SKM-1 treated with dmso at 0.1 percent for 144 hours (cell line): ENCODE results near the gene MEIOB.
"Not testable (repeated sequence)": the region's sequence is repeated elsewhere in the genome, so short reads cannot be mapped to it uniquely, and the experiment has no call there.

Experiments
- DNase-seq: peaks from one replicate; lab custom pipeline; 2025; ENCODE audit not compliant: unreplicated experiment; lab: John Stamatoyannopoulos, UW

Gene MEIOB

DNA sequence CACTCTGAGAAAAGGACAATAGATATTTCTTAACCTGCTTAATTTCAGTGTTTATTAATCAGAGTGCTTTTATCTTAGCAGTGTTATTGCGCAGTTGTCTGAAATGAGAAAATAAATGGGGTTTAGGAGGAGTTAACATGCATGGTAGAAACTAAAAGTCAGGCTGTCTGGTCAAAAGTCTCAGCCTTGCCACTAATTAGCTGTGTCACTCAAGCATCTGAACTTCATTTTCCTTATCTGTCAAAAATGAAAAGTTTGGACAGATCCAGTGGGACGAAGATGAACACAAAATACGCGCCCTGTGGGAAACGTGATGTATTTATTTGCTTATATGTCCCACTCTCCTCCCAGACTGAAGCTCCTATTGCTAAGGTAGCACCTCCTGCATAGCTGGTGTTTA lies 6.3 kb upstream of the MEIOB start:
- no peak for DNase-seq

DNA sequence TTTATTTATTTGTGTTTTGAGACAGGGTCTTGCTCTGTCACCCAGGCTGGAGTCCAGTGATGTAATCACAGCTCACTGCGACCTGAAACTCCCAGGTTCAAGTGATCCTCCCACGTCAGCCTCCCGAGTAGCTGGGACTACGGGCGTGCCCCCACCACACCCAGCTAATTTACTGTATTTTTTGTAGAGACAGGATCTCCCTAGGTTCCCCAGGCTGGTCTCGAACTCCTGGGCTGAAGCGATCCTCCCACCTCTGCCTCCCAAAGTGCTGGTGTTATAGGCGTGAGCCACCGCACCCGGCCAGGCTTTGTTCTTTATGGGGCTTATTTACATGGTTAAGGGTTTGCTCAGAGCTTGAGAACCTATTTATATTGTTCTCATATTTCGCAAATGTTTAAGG lies 5.8 kb upstream of the MEIOB start:
- DNase-seq, result no peak

DNA sequence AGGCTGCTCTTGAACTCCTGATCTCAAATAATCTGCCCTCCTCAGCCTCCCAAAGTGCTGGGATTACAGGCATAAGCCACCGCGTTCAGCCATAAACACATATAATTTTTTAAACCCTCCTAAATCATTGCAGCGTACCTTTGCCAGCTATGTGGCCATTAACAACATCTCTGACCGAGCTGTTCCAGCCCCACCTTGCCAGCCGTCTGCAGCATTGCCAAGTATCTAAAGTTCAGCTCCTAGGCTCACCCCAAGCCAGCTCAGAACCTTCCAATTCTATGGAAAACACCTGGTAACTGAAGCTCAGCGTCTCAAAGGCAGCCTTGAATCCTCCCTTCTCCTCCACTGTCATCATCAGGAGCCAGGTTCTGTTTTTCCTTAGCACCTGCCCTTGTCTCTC lies 5.1 kb upstream of the MEIOB start:
- DNase-seq, result no peak

DNA sequence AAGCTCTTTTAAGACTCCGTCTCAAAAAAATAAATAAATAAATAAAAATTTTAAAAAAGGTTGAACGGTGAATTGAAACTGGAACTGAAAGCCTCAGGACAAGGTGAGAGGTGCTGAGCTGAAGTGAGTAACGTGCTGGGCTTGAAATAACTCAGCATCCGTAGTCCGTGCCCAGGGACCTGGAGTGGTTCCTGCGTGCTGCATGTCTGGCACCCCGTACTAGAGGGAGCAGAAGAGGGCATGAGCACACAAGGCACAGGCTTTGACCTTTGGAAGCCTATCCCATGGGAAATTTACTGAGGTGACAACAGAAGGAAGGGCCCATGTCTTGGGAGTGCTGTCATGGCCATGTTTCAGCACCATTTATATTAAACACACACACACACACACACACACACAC lies 4.5 kb upstream of the MEIOB start:
- DNase-seq, result no peak

DNA sequence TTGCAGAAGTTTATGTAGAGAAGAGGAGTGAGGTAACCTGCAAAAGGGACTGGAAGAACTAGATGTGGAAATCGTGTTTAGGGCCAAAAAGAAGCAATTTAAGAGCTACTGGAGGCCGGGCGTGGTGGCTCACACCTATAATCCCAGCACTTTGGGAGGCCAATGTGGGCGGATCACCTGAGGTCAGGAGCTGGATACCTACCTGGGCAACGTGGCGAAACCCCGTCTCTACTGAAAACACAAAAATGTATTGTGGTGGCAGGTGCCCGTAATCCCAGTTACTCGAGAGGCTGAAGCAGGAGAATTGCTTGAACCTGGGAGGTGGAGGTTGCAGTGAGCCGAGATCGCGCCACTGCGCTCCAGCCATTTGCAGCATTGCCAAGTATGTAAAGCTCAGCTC lies 4.1 kb upstream of the MEIOB start:
- DNase-seq, result not testable (repeated sequence)

DNA sequence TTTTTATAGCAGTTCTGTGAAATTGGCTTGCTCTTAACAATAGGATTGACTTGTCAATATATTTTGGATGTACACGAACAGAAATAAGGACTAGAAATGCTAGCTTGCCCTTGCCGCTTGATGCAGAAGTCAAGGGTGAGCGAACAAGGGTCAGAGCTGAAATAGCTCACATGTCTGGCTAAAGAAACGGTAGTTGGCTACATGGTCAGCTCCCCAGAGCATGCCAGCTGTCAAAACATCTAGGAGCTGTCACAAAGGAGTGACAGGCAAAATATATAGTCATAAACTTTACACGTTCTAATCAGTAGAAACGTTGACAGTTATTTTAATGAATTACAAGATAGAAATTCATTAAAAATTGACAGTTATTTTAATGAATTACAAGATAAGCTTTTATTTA lies 2.9 kb upstream of the MEIOB start:
- DNase-seq, result no peak

DNA sequence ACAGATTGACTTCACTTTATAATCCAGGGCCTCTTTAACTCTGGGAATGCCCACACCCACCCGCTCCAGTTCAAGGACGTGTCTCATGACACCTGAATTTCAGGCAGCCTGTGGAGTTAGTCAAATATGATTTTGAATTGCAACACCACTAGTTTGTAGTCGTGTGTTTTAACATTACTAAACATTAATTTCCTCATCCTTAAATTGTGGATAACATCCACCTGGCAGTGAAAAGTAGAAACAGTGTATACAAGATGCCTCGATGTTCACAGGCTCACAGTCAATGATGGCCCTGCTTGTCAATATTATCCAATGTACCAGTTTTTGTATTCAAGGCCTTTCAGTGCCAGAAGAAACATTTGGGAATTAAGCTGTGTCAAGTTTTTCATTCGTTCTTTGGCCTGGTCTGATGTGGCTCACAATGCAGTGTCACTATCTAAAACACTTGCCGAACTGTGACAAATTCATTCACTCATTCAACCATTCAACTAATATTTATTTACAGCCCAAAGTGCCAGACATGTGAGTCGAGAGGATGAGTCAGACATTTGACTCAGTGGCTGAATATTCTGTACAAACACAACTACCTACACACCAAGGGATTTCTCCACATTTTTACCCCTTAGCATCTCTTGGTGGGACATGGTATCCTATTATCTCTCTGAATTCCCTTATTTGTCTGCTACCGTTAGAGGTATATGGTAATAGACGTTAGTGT lies 1.4 kb downstream of the MEIOB start:
- DNase-seq, result no peak

DNA sequence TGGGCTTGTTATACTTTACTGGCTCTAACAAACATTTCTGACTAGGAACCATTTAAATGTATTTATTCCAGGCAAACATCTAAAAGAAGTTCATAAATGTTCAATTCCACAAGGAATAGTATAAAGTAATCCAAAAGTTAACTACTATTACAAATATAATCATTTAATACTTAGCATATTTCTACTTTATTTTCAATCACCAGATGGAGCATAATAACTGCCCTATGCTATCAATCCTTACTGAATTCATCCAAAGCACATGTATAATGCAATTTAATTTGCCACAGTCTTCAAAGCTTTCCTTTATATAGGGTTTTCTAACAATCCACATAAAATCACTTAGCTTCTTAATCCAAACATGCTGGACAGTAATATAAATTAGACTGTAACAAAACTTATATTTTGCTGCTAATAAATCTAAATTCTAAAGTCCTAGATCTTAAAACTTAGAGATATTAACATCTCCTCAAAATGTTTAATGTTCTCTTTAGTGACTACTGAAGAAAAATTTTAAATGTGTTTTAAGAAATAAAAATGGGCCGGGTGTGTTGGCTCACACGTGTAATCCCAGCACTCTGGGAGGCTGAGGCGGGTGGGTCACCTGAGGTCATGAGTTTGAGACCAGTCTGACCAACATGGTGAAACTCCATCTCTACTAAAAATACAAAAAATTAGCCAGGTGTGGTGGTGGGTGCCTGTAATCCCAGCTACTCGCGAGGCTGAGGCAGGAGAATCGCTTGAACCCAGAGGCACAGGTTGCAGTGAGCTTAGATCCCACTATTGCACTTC lies 5.9 kb downstream of the MEIOB start:
- DNase-seq, result no peak

DNA sequence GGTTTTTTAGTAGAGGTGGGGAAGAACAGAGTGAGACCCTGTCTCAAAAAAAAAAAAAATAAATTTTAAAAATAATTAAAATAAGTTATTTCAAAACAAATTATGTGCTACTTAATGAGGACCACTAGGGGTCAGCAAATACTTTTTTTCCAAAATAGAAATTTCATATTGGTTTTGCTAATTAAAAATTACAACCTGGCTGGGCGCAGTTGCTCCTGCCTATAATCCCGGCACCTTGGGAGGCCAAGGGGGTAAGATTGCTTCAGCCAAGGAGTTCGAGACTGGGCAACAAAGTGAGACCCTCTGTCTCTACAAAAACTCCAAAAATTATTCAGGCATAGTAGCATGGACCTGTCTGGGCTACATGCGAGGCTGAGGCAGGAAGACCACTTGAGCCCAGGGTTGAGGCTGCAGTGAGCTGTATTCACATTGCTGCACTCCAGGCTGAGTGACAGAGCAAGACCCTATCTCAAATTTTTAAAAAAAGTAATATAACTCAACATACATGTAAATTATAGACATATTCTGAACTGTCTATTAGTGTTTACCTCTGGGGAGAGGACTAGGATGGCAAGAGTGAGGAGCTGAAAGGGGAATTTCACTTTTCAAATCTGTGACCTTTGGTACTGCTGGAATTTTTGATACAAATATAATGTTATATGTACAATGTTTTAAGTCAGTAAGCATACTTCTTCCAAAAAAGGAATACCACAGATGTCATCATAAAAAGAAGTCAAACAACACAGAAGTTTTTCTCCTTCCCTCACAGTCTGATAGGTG lies 8.1 kb downstream of the MEIOB start:
- DNase-seq, result peak; percentile 40

DNA sequence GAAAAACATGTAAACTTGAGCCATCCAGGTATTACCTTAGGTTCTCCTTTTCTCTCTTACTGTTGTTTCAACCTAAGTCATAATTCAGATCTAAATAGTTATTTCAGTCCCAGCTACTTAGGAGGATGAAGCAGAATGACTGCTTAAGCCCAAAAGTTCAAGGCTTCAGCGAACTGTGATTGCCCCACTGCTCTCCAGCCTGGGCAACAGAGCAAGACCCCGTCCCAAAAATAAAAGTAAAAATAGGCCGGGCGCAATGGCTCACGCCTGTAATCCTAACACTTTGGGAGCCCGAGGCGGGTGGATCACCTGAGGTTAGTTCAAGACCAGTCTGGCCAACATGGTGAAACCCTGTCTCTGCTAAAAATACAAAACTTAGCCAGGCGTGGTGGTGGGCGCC lies 9.6 kb downstream of the MEIOB start:
- DNase-seq, result no peak

DNA sequence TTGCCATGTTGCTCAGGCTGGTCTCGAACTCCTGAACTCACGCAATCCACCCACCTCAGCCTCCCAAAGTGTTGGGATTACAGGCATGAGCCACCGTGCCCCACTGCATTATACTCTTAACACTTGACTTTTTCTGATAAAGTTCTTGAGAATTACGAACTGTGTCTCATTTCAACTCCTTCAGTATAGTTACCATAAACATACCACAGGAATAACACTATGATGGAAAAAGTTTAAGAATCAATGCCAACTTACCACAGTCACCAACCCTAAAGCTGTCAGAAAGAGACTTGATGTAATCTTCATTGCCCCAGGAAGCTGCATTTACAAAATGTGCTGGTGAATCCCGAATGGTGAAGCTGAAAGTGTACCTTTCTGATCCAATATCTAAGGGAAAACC lies 10.2 kb downstream of the MEIOB start:
- DNase-seq, result no peak

DNA sequence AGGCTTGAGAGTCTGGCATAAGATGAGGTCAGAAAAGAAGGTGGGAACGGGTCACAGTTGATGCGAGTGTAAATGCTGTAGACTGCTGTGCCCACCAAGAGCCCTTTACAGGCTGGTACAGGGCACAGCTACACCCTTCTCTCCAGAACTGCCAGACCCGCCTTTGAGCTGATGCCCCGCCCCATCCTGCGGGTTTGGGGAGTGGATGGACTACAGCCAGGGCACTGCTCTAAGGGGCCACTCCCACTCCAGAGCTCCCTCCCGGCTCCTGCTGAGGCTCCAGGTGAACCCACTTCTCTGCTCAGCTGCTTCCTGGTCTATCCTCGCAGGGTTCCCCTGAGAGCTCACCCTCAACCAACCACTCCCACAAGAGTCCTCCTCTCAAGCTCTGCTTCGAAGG lies 12.3 kb downstream of the MEIOB start:
- DNase-seq, result no peak

DNA sequence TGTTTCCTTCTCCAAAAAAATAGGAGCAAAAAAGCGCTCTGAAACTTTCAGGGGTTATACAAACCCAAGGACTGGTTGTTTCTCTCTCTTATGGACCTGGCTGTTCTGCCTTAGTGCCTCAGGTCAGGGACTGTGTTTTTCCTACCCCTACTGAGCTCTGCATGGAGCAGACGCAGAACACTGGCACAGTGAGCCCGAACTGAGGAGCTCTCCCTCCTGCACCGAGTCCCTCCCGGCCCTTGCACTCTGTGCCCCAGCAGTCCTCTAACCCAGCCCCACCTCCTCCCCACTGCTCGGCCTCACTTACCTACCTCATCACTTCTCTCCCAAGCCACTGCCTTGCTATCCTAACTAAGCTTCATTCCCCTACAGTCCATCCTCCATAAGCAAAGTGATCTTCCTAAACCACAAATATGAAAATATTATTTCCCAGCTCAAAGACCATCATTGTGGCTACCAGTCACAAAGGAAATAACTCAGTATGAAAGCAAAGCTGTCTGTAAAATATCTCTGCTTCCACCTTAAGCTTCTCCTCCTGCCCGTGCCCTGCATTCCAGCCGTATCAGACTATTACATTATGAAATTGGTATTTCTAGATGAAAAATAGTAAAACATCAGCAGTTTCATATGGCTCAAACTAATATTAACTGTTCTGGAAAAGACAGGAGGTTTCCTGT lies 13.6 kb downstream of the MEIOB start:
- DNase-seq, result no peak

DNA sequence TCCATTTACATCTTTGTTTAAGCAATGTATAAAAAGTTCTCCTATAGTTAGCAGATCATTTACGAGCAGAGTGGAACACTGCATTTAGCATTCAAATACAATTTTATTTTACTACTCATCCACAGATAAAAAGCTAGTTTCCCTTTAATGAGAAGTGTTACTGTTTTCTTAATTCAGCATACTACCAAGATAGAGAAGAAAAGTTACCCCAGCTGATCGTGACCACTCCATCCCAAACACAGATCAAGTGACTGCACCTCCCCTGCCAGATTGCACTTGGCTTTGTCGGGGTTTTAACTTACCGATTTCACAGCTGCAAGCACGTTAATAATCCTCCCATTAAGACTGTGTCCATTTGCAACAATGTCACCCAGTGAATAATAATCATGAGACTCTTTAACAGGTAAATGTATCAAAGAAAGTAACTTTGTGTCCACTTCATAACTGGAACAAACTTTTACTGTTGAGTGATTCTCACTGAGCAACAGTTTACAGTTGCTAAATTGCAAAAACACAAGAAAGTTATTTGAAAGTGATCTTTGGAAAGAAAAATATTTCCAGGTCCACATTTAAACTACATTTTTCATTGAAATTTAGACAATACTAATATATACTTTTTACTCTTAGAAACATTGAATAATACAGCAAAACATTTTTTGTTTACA lies 14.4 kb downstream of the MEIOB start:
- DNase-seq, result no peak

DNA sequence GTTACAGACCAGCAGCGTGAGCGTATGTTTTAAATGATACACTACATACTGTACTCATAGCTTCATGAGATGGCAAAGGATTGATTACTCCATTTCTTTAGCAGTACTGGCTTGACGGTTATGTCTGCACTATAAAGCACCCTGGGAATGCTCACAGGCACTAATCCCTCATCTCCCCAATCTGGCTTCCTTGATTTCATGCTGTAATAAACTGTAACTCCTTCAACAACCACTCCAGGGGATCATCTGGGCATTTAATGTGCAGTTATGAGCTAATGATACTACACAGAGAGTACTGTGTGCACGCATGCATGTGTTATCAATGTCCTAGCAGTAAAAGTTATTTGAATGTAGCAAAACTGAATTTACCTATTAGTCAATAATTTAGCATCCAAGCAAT lies 20.2 kb downstream of the MEIOB start:
- no peak for DNase-seq

DNA sequence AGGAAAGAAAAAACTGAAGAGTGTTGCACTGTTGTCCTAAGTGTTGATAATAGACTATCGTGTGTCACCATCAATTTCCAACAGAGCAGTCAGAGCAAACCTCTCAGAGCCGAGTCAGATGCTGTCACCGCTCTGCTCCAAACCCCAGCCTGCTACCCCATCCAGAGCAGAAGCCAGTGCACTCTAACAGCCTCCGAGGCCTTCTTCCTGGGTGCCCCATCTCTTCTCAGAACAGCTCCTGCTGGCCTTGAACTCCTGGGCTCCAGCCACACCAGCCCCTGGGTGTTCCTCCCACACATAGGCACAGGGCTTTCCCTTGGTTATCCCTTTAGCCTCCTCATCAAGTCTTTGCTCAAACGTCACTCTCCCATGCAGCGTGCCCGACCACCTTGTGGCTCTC lies 21.0 kb downstream of the MEIOB start:
- DNase-seq, result no peak

DNA sequence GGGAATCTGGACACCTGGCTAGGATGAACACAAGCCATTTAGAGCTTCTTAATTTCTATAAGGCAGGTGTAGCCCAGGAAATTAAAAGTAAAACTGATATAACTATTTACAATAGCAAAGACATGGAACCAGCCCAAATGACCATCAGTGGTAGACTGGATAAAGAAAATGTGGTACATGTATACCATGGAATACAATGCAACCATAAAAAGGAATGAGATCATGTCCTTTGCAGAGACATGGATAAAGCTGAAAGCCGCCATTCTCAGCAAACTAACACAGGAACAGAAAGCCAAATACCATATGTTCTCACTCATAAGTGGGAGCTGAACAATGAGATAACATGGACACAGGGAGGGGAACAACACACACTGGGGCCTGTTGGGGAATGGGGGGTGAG lies 25.5 kb downstream of the MEIOB start:
- no peak for DNase-seq

DNA sequence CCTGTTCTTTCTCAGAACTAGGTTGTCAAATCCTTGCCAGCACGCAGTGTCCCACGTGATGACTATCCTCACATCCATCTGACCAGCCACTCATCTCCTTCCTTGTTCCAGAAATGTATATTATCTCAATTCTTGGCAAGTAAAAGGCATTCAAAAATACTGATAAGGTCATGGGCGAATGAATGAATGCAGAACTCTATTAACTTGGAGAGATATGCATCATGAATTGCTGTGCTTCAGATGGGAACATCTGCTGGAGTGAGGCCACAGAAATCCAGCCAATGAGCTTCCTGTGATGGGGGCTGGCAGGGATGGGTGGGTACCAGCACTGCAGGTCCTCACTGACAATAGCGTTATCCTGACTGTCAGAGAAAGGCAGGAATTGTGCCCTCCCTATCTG lies 26.0 kb downstream of the MEIOB start:
- no peak for DNase-seq

DNA sequence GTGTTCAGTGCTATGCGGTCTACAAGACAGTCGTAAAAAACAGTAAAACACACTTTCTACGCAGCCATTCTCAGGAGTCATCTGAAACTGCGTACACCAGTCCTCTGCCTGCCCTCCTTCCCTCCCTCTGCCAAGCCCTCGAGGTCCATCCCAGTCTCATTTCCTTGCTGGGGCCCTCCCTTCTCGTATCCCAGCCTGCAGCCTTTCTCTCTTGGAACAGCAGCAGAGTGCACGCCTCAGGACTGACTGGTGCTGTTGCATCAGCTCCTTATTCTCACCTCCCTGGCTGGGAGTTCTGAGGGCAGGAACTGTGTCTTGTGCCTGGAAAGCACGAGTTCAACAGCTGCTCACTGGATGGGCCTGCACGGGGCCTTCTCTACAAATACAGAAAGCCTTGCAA lies 32.4 kb downstream of the MEIOB start:
- no peak for DNase-seq

DNA sequence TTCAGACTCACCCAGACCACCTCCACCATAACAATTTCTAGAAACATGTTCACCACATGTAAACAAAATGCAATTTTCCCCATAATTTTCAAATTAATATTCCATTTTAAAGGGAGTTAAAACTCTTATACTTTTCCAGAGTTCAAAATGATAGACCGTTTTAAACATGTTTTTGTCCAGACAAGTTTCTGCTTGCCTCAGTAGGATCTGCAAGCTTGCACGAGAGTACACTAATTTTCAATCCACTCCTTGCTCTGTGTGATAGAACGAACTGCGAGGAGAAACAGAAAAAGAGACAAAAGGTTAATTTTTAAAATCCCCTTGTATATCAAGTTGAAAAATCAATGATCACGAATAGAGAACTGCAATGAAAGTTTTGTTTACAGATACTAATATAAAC lies 37.9 kb downstream of the MEIOB start:
- DNase-seq, result no peak
